ENCODE results near the gene SUMO1. TPM values are rescaled to one million over a fixed set of nuclear protein-coding genes. Genes with fewer than 3 reads are reported as not detected.

Gene SUMO1
- polyA plus RNA-seq, 3 donors from 2014 or later: 165 to 253 (median 188) TPM

- Mint-ChIP-seq H3K4me1 (no peaks in the 10 kb centered on the region), H3K27me3 (ENCODE audit: low read depth in 3 of 3) (peaks cover 8 to 10% (median 8%) of the 10 kb centered on the region in 3 donors), H3K27ac (no peak overlapping the region), H3K9me3 (no peaks in the 10 kb centered on the region), H3K4me3 (no peak overlapping the region), H3K36me3 (no peaks in the 10 kb centered on the region)
- DNase-seq: no peak
These were observed 53.2 kb downstream of the SUMO1 start for GRCh38 chr2:202185156-202185555.

DNA sequence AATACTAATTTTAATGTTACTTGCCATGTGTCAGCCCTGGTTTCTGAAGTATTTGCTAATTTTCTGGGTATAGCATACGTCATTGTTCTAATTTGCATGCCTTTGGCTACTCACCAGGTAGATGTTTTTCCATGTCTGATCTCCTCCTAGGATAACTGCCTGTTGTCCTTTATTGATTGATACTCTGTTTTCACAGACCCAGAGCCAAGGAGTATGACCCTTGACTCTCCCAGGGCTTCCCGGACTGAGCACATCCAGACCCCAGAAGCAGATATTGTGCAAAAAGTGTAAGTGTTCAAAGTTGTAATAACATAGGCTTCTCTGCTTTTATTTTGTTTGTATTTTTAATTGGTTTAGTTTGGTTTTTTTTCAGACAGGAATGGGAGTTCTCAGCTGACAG, 53.8 kb downstream of the SUMO1 start:
- Mint-ChIP-seq H3K36me3 (no peaks in the 10 kb centered on the region), H3K27ac (no peak overlapping the region), H3K4me1 (no peaks in the 10 kb centered on the region), H3K9me3 (no peaks in the 10 kb centered on the region), H3K27me3 (ENCODE audit: low read depth in 3 of 3) (peaks cover 8 to 10% (median 8%) of the 10 kb centered on the region in 3 donors), H3K4me3 (no peak overlapping the region)
- no peak for DNase-seq

DNA sequence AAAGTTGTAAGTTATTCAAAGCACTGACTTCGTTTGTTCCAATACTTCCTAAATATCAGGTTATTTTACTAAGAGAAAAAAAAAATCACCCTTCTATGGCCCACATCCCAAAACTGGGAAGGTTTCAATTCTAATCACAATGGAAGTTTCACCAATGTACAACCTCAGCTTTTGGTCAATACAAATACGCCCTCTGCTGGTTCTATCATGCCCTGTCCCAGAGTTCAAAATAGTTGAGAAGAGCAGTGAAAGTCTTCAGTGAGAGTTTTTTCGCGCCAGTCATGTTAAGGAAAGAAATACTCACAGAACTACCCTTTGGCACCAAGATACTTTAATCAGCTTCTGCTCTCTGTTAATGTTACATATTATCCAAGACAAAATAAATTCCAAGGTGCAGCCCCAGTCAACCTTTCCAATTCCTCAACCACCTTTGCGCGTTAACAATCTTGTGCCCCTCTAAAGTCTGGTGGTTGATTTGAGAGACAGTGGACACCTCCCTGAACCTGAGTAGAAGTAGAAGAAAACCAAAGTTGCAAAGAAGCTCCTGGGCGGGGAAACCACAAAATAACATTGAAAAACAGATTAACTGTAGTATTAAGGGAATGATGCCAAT, 59.9 kb downstream of the SUMO1 start:
- Mint-ChIP-seq H3K4me1 (no peaks in the 10 kb centered on the region), H3K36me3 (no peaks in the 10 kb centered on the region), H3K27ac (no peak overlapping the region), H3K4me3 (no peak overlapping the region), H3K27me3 (ENCODE audit: low read depth in 3 of 3) (peaks cover 0 to 9% (median 4%) of the 10 kb centered on the region in 3 donors), H3K9me3 (no peaks in the 10 kb centered on the region)
- peak; percentile 28 to 47 (median 38) for DNase-seq

DNA sequence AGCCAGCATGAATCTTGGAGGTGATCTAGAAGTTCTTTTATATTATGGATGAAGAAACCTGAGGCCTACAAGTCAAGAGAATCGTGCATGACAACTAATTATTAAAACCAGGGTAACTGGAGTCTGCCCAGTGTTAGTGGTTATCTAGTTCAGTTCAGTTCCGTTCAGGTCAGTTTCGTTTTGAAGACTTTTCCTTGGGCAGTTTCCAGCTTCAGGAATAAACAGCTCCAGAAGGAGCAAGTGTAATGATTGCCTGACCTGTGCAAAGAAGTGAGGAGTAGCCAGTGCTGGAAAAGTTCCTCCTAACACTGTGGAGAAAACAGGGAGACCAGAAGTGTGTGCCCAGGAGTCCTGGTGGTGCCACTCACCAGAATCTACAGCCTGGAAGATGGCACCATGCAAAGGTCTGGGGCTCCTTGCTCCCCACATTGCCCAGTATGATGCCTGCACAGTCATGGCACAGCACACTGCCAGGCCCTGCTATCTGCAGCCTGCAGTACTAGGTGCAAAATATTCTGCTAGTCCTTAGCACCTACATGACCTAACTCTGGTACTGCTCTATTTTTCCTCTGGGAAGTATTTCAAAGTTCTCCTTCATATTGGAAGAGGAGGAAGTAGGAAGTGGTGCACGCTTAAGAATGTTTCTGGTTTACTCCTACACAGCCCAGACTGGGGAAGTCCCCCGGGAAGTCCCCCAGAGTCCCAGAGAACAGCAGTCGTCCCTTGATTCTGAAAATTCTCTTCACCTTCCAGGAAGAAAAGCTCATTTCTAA, 65.8 kb downstream of the SUMO1 start:
- peaks cover 0 to 1% of the 10 kb centered on the region in 2 donors for H3K4me1 Mint-ChIP-seq
- DNase-seq: no peak
- peaks cover 4 to 6% (median 6%) of the 10 kb centered on the region in 3 donors for H3K27me3 Mint-ChIP-seq (ENCODE audit: low read depth in 3 of 3)
- H3K9me3 Mint-ChIP-seq: no peaks in the 10 kb centered on the region
- no peak overlapping the region for H3K4me3 Mint-ChIP-seq
- H3K36me3 Mint-ChIP-seq: no peaks in the 10 kb centered on the region
- no peak overlapping the region for H3K27ac Mint-ChIP-seq

DNA sequence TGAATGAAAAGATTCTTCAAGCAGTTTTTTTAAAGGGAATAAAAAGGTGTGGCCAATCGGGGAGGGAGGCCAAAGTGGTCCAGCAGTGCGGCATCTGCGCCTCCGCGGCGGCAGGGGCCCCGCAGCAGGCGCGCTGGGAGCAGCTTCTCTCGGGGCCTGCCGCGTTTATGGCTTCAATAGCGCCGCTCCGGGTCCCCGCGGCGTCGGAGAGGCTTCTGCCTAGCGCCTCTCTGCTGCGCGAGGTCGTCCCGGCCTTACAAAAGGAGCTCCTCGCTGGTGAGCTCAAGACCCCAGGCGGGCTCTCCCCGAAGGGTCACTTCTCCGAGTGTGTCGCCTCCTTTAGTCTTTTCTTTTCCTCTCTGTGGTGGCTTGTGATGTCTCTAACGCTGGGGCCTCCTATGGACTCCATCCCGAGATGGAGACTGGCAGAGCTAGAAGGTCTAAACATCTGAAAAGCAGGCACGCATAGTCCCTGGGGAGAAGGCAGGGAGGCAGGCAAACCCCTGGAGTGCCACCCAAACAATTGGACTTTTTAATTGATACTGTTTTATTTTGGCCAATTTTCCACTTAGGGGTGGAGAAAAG, 67.1 kb downstream of the SUMO1 start:
- Mint-ChIP-seq H3K4me1 (peaks cover 0 to 1% of the 10 kb centered on the region in 2 donors), H3K27ac (no peak overlapping the region), H3K27me3 (ENCODE audit: low read depth in 3 of 3) (peaks cover 3 to 6% (median 4%) of the 10 kb centered on the region in 3 donors), H3K4me3 (no peak overlapping the region), H3K9me3 (no peaks in the 10 kb centered on the region), H3K36me3 (no peaks in the 10 kb centered on the region)
- DNase-seq: no peak

GRCh38 chr2:202169832-202170424, 68.5 kb downstream of the SUMO1 start:
- DNase-seq: no peak
- Mint-ChIP-seq H3K9me3 (no peaks in the 10 kb centered on the region), H3K4me1 (peaks cover 0 to 1% of the 10 kb centered on the region in 2 donors), H3K27ac (no peak overlapping the region), H3K4me3 (no peak overlapping the region), H3K36me3 (no peaks in the 10 kb centered on the region), H3K27me3 (ENCODE audit: low read depth in 3 of 3) (peaks cover 3 to 6% (median 4%) of the 10 kb centered on the region in 3 donors)

DNA sequence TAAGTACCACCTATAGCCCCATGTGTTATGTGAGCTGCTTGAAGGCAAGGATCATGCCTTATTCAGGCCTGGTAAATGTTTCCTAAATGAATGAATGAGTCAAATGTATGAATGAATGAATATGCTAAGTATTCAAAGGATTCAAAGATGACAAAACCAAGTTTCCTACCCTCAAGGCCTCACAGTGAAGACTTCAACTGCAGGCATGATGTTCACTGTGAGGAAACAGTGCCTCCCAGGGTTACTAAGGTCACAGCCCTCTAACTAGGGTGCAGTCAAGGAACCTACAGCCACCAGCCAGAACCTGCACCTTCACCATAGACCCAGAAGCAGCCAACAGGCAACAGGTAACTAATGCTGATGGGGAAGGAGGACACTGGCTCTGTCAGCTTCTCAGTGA, 69.3 kb downstream of the SUMO1 start:
- H3K9me3 Mint-ChIP-seq: no peaks in the 10 kb centered on the region
- peaks cover 3 to 6% (median 4%) of the 10 kb centered on the region in 3 donors for H3K27me3 Mint-ChIP-seq (ENCODE audit: low read depth in 3 of 3)
- no peaks in the 10 kb centered on the region for H3K36me3 Mint-ChIP-seq
- DNase-seq: no peak
- no peak overlapping the region for H3K4me3 Mint-ChIP-seq
- peaks cover 0 to 1% of the 10 kb centered on the region in 2 donors for H3K4me1 Mint-ChIP-seq
- H3K27ac Mint-ChIP-seq: no peak overlapping the region

DNA sequence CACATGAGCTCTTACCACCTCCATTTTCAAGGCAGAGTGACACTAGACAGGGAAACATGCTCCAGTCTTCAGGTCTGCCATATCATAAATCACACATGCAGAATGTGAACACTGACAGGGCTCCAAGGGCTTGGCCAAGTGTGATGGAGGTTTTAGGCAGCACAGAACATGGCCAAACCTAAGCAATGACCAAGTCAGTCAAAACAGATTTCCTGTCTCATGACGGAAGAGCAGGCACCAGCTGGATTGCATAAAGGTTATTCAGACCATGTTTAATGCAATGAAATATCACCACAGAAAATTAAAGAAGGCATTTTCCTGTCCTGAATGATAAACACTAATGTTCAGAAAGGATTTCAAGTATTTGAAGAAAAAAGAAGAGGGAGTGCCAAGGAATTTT, 72.5 kb downstream of the SUMO1 start:
- H3K4me3 Mint-ChIP-seq: no peak overlapping the region
- DNase-seq: no peak
- no peaks in the 10 kb centered on the region for H3K36me3 Mint-ChIP-seq
- H3K9me3 Mint-ChIP-seq: no peaks in the 10 kb centered on the region
- peaks cover 4 to 8% (median 5%) of the 10 kb centered on the region in 3 donors for H3K27me3 Mint-ChIP-seq (ENCODE audit: low read depth in 3 of 3)
- no peaks in the 10 kb centered on the region for H3K4me1 Mint-ChIP-seq
- no peak overlapping the region for H3K27ac Mint-ChIP-seq

GRCh38 chr2:202165208-202165607, 73.2 kb downstream of the SUMO1 start:
- Mint-ChIP-seq H3K27me3 (ENCODE audit: low read depth in 3 of 3) (peaks cover 2 to 7% (median 3%) of the 10 kb centered on the region in 3 donors), H3K9me3 (no peaks in the 10 kb centered on the region), H3K4me3 (no peak overlapping the region), H3K4me1 (no peaks in the 10 kb centered on the region), H3K27ac (no peak overlapping the region), H3K36me3 (no peaks in the 10 kb centered on the region)
- no peak for DNase-seq

DNA sequence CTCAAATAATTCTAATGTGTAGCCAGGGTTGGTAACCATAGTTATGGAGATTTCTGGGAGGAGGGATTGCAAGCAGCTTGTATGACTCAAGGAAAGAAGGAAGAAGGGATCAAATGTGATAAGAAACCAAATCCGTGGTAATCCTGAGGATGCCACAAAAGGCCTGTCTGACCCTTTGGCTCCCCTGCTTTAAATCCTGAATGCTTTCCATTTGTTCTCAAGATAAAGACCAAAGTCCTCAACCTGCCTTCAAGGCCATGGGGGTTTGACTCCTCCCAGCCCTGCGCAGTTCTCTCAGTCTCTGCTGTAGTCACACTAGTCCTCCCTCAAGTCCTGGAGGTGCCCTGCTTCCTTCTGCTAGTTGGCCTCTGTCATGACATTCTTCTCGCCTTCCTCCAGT, 74.0 kb downstream of the SUMO1 start:
- H3K27me3 Mint-ChIP-seq (ENCODE audit: low read depth in 3 of 3): peaks cover 3 to 7% (median 4%) of the 10 kb centered on the region in 3 donors
- H3K4me3 Mint-ChIP-seq: no peak overlapping the region
- no peak overlapping the region for H3K27ac Mint-ChIP-seq
- DNase-seq: no peak
- H3K9me3 Mint-ChIP-seq: no peaks in the 10 kb centered on the region
- no peaks in the 10 kb centered on the region for H3K4me1 Mint-ChIP-seq
- H3K36me3 Mint-ChIP-seq: no peaks in the 10 kb centered on the region

GRCh38 chr2:202161151-202161835, 77.1 kb downstream of the SUMO1 start:
- no peak for DNase-seq
- Mint-ChIP-seq H3K27ac (no peak overlapping the region), H3K4me3 (no peak overlapping the region), H3K27me3 (ENCODE audit: low read depth in 3 of 3) (peaks cover 2 to 9% (median 4%) of the 10 kb centered on the region in 3 donors), H3K4me1 (no peaks in the 10 kb centered on the region), H3K36me3 (no peaks in the 10 kb centered on the region), H3K9me3 (no peaks in the 10 kb centered on the region)

- H3K4me3 Mint-ChIP-seq: no peak overlapping the region
- no peak overlapping the region for H3K27ac Mint-ChIP-seq
- no peak for DNase-seq
- no peaks in the 10 kb centered on the region for H3K36me3 Mint-ChIP-seq
- no peaks in the 10 kb centered on the region for H3K4me1 Mint-ChIP-seq
- H3K27me3 Mint-ChIP-seq (ENCODE audit: low read depth in 3 of 3): peaks cover 1 to 10% (median 9%) of the 10 kb centered on the region in 3 donors
- no peaks in the 10 kb centered on the region for H3K9me3 Mint-ChIP-seq
These were observed 79.6 kb downstream of the SUMO1 start for GRCh38 chr2:202158796-202159195.

GRCh38 chr2:202157211-202157990, 81.0 kb downstream of the SUMO1 start:
- peaks cover 0 to 9% (median 9%) of the 10 kb centered on the region in 3 donors for H3K27me3 Mint-ChIP-seq (ENCODE audit: low read depth in 3 of 3)
- H3K4me1 Mint-ChIP-seq: no peaks in the 10 kb centered on the region
- H3K27ac Mint-ChIP-seq: no peak overlapping the region
- no peak for DNase-seq
- no peaks in the 10 kb centered on the region for H3K9me3 Mint-ChIP-seq
- H3K36me3 Mint-ChIP-seq: no peaks in the 10 kb centered on the region
- no peak overlapping the region for H3K4me3 Mint-ChIP-seq
